COR-L47 (cell line): ENCODE results near the gene TWF2.

Source experiments
- DNase-seq: peaks from one replicate; lab custom pipeline; 2025; lab: John Stamatoyannopoulos, UW

TWF2 gene

GRCh38 chr3:52202384-52203077 is 36.4 kb downstream of the TWF2 start:
- DNase-seq: no peak

- DNase-seq: no peak
Observed at GRCh38 chr3:52200981-52201679, 37.8 kb downstream of the TWF2 start.

- no peak for DNase-seq
Observed at GRCh38 chr3:52198643-52199608, 40.0 kb downstream of the TWF2 start.

- DNase-seq: peak; percentile 79
Observed at GRCh38 chr3:52197842-52198625, 40.9 kb downstream of the TWF2 start, which contains the start of gene ALAS1. TSS of gene ALAS1 (plus strand) at chr3:52198160. CDS start at chr3:52199242, 1,082 bp downstream.

- no peak for DNase-seq
Observed at GRCh38 chr3:52197499-52197841, 41.5 kb downstream of the TWF2 start.

GRCh38 chr3:52196977-52197376 is 42.0 kb downstream of the TWF2 start:
- no peak for DNase-seq

GRCh38 chr3:52195823-52196331 is 43.1 kb downstream of the TWF2 start:
- no peak for DNase-seq

GRCh38 chr3:52195291-52195597 is 43.7 kb downstream of the TWF2 start:
- no peak for DNase-seq

- no peak for DNase-seq
Observed at GRCh38 chr3:52194485-52195290, 44.3 kb downstream of the TWF2 start.

GRCh38 chr3:52193065-52193464 is 45.9 kb downstream of the TWF2 start:
- no peak for DNase-seq

GRCh38 chr3:52191663-52192062 is 47.3 kb downstream of the TWF2 start:
- no peak for DNase-seq

GRCh38 chr3:52190294-52191074 is 48.5 kb downstream of the TWF2 start:
- no peak for DNase-seq

GRCh38 chr3:52188556-52188955 is 50.4 kb downstream of the TWF2 start:
- no peak for DNase-seq

- no peak for DNase-seq
Observed at GRCh38 chr3:52186729-52187128, 52.2 kb downstream of the TWF2 start.

- DNase-seq: no peak
Observed at GRCh38 chr3:52185837-52186236, 53.1 kb downstream of the TWF2 start.

GRCh38 chr3:52185311-52185710 is 53.6 kb downstream of the TWF2 start:
- DNase-seq: no peak

GRCh38 chr3:52184690-52185089 is 54.3 kb downstream of the TWF2 start:
- no peak for DNase-seq

- DNase-seq: no peak
Observed at GRCh38 chr3:52183786-52184445, 55.0 kb downstream of the TWF2 start.

- DNase-seq: no peak
Observed at GRCh38 chr3:52182691-52183090, 56.3 kb downstream of the TWF2 start.

- DNase-seq: no peak
Observed at GRCh38 chr3:52182196-52182595, 56.8 kb downstream of the TWF2 start.
